H9 (cell line): ENCODE data around the gene CSF1. TPM values are rescaled to one million over a fixed set of nuclear protein-coding genes. Genes with fewer than 3 reads are reported as not detected.
A peak's percentile ranks its signal among the peaks of the same experiment; 100 is the strongest.

Experiments
- DNase-seq: peaks from one replicate; pipeline ENCODE4 v3.0.0-alpha.2; 2017
- H2AFZ ChIP-seq: one replicate; pipeline ENCODE4 v1.6.1; 2013; ENCODE audit warnings: mild to moderate bottlenecking, low read length, control low read depth, moderate library complexity
- H2AK5ac ChIP-seq: 2 replicates; pipeline ENCODE4 v1.6.1; 2013; ENCODE audit warnings: low read length, control low read depth, mixed read lengths; ENCODE audit not compliant: insufficient read length
- H2BK120ac ChIP-seq: one replicate; pipeline ENCODE4 v1.6.1; 2013; ENCODE audit warnings: low read depth, mild to moderate bottlenecking, low read length, control low read depth, inconsistent platforms; ENCODE audit not compliant: poor library complexity, severe bottlenecking
- H2BK12ac ChIP-seq: 2 replicates; pipeline ENCODE4 v1.6.1; 2013; ENCODE audit warnings: low read length, control low read depth, mixed read lengths, low read depth; ENCODE audit not compliant: insufficient read length
- H2BK15ac ChIP-seq: 2 replicates; pipeline ENCODE4 v1.6.1; 2013; ENCODE audit warnings: low read depth, low read length, control low read depth
- H2BK20ac ChIP-seq: one replicate; pipeline ENCODE4 v1.6.1; 2013; ENCODE audit warnings: low read depth, mild to moderate bottlenecking, low read length, control low read depth, inconsistent platforms; ENCODE audit not compliant: poor library complexity, severe bottlenecking
- H2BK5ac ChIP-seq: 2 replicates; pipeline ENCODE4 v1.6.1; 2013; ENCODE audit warnings: low read length, control low read depth, mixed read lengths; ENCODE audit not compliant: insufficient read length
- H3K14ac ChIP-seq: 2 replicates; pipeline ENCODE4 v1.6.1; 2013; ENCODE audit warnings: low read length, control low read depth; ENCODE audit not compliant: insufficient read depth
- H3K18ac ChIP-seq: 2 replicates; pipeline ENCODE4 v1.6.1; 2013; ENCODE audit warnings: low read depth, mild to moderate bottlenecking, mixed read lengths, low read length, control low read depth; ENCODE audit not compliant: insufficient read length
- H3K23ac ChIP-seq: 2 replicates; pipeline ENCODE4 v1.6.1; 2013; ENCODE audit warnings: low read length, control low read depth, mixed read lengths, low read depth; ENCODE audit not compliant: insufficient read length
- H3K23me2 ChIP-seq: 2 replicates; pipeline ENCODE4 v1.6.1; 2013; ENCODE audit warnings: low read depth, mild to moderate bottlenecking, mixed read lengths, low read length, control low read depth; ENCODE audit not compliant: insufficient read length, poor library complexity, severe bottlenecking
- H3K27ac ChIP-seq: 2 replicates; pipeline ENCODE4 v1.5.1; 2013; ENCODE audit warnings: low read length, control low read depth, mixed read lengths, low read depth; ENCODE audit not compliant: insufficient read length
- H3K27me3 ChIP-seq: 2 replicates; pipeline ENCODE4 v1.6.1; 2013; ENCODE audit warnings: low read length, control low read depth, inconsistent platforms; ENCODE audit not compliant: insufficient read depth
- H3K4ac ChIP-seq: 2 replicates; pipeline ENCODE4 v1.6.1; 2013; ENCODE audit warnings: low read depth, mild to moderate bottlenecking, control low read depth, inconsistent platforms, low read length, moderate library complexity
- H3K4me1 ChIP-seq: 2 replicates; pipeline ENCODE4 v1.6.1; 2013; ENCODE audit warnings: low read length, control low read depth, inconsistent platforms; ENCODE audit not compliant: insufficient read depth
- H3K4me2 ChIP-seq: 2 replicates; pipeline ENCODE4 v1.6.1; 2013; ENCODE audit warnings: low read length, control low read depth, mixed read lengths; ENCODE audit not compliant: insufficient read length, insufficient read depth
- H3K56ac ChIP-seq: 2 replicates; pipeline ENCODE4 v1.6.1; 2013; ENCODE audit warnings: low read depth, mild to moderate bottlenecking, mixed read lengths, low read length, control low read depth; ENCODE audit not compliant: insufficient read length
- H3K79me1 ChIP-seq: 2 replicates; pipeline ENCODE4 v1.6.1; 2013; ENCODE audit warnings: low read depth, mild to moderate bottlenecking, moderate library complexity, low read length, control low read depth, inconsistent platforms; ENCODE audit not compliant: insufficient read depth, poor library complexity, severe bottlenecking
- H3K79me2 ChIP-seq: 2 replicates; pipeline ENCODE4 v1.6.1; 2013; ENCODE audit warnings: low read length, control low read depth, inconsistent platforms; ENCODE audit not compliant: insufficient read depth
- H3K9ac ChIP-seq: 2 replicates; pipeline ENCODE4 v1.6.1; 2013; ENCODE audit warnings: low read length, control low read depth, mixed read lengths; ENCODE audit not compliant: insufficient read length; ENCODE audit errors: extremely low read depth
- H3K9me3 ChIP-seq: one replicate; pipeline ENCODE4 v1.6.1; 2013; ENCODE audit warnings: low read depth, low read length, inconsistent platforms; ENCODE audit not compliant: control insufficient read depth
- H3T11ph ChIP-seq: one replicate; pipeline ENCODE4 v1.6.1; 2013; ENCODE audit warnings: mild to moderate bottlenecking, low read length, control low read depth, inconsistent platforms
- H4K20me1 ChIP-seq: one replicate; pipeline ENCODE4 v1.6.1; 2013; ENCODE audit not compliant: control insufficient read depth, insufficient read length, insufficient read depth
- H4K5ac ChIP-seq: 2 replicates; pipeline ENCODE4 v1.6.1; 2013; ENCODE audit warnings: low read depth, mild to moderate bottlenecking, mixed read lengths, low read length, control low read depth; ENCODE audit not compliant: insufficient read length
- H4K8ac ChIP-seq: replicated peaks from 2 replicates; pipeline ENCODE4 v1.6.1; 2013; ENCODE audit warnings: low read length, control low read depth, mixed read lengths, low read depth; ENCODE audit not compliant: insufficient read length
- H4K91ac ChIP-seq: 2 replicates; pipeline ENCODE4 v1.6.1; 2013; ENCODE audit warnings: low read depth, mild to moderate bottlenecking, moderate library complexity, mixed read lengths, low read length, control low read depth; ENCODE audit not compliant: insufficient read length
- H3K27ac Mint-ChIP-seq, 3 experiments: 2 replicates in 2 of 3; 3 replicates in 1 of 3; pipeline ENCODE4 v1.8.0; 2020 to 2021; ENCODE audit warnings: mixed read lengths in 3 of 3, mild to moderate bottlenecking in 1 of 3, moderate library complexity in 1 of 3
- H3K27me3 Mint-ChIP-seq: 2 replicates; pipeline ENCODE4 v1.8.0; 2021; ENCODE audit warnings: low read depth, mild to moderate bottlenecking, moderate library complexity, mixed read lengths
- H3K36me3 Mint-ChIP-seq, 3 experiments: 2 replicates in 2 of 3; 3 replicates in 1 of 3; pipeline ENCODE4 v1.8.0; 2020 to 2021; ENCODE audit warnings: low read depth in 3 of 3, mixed read lengths in 3 of 3; ENCODE audit not compliant: insufficient read depth in 1 of 3
- H3K4me1 Mint-ChIP-seq, 2 experiments: 2 replicates each; pipeline ENCODE4 v1.8.0; 2020; ENCODE audit warnings: mixed read lengths in 2 of 2
- H3K4me3 Mint-ChIP-seq, 2 experiments: 2 replicates in 1 of 2; 3 replicates in 1 of 2; pipeline ENCODE4 v1.8.0; 2020 to 2021; ENCODE audit warnings: mild to moderate bottlenecking in 2 of 2, mixed read lengths in 2 of 2, moderate library complexity in 1 of 2
- H3K9me3 Mint-ChIP-seq, 2 experiments: 2 replicates in 1 of 2; 3 replicates in 1 of 2; pipeline ENCODE4 v1.8.0; 2020; ENCODE audit warnings: mild to moderate bottlenecking in 2 of 2, mixed read lengths in 2 of 2, moderate library complexity in 1 of 2
- WGBS: extraction: QIAGEN DNeasy Blood & Tissue Kit; methylation state at CpG from one replicate; pipeline ENCODE4 v1.1.7; 2013; ENCODE audit warnings: missing lambda C conversion rate, low lambda C conversion rate, mixed read lengths; ENCODE audit not compliant: insufficient read length; ENCODE audit errors: extremely low coverage; 5-methylcytosine and 5-hydroxymethylcytosine counted together
- total RNA-seq: library from RNA; stranded (reverse); gene quantifications from 2 replicates; pipeline ENCODE4 v1.2.1, GENCODE V29; 2021
- TF ChIP-seq, protein P1 (sequence below): fragments of 200-600 bp; sonication (generic); conservative IDR thresholded peaks from 3 replicates; pipeline ENCODE4 v1.8.0; 2021; ENCODE audit warnings: antibody characterized with exemption, mild to moderate bottlenecking

The CSF1 gene
- total RNA-seq, 1 experiment from 2014 or later: 2.3 TPM

DNA sequence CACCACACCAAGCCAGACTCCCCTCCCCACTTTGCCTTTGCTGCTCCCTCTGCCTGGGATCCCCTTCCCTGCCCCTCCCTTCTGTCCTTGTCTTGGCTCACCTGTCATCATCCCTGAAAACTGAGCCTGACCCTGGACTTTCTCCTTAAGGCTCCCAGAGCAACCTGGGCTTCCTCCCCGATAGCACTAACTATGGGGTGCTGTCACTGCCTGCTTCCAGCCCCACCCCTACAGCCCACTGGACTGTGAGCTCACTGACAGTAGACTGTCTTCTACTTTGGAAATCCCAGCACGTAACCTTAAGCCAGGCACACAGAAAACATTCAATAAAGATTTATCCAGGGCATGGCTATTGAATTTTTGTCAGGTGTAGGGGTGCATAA, 9.5 kb upstream of the CSF1 start:
- H4K8ac ChIP-seq: no peak overlapping the region
- no peak for DNase-seq
- no peak overlapping the region for H2BK20ac ChIP-seq
- no peak overlapping the region for H3K4me2 ChIP-seq
- Mint-ChIP-seq H3K9me3 (no peaks in the 10 kb centered on the region), H3K27me3 (peaks cover 3% of the 10 kb centered on the region), H3K27ac (peak overlapping the region in 1 of 3 experiments; percentile 83; a peak in 1 of 7 replicates), H3K4me1 (peaks cover 11 to 13% of the 10 kb centered on the region in 2 experiments), H3K4me3 (no peak overlapping the region; a peak in 1 of 5 replicates), H3K36me3 (no peaks in the 10 kb centered on the region; a peak in 1 of 7 replicates)
- no peak overlapping the region for H2BK15ac ChIP-seq
- H3K4me1 ChIP-seq: no peaks in the 10 kb centered on the region
- H2BK12ac ChIP-seq: no peak overlapping the region
- H4K5ac ChIP-seq: no peak overlapping the region
- no peaks in the 10 kb centered on the region for H3K27me3 ChIP-seq
- no peak overlapping the region for H3K4ac ChIP-seq
- no peak overlapping the region for H3K18ac ChIP-seq
- no peak overlapping the region for H2AFZ ChIP-seq
- no peak overlapping the region for H3T11ph ChIP-seq
- WGBS: no CpG with 5 or more reads among the region's 2 CpGs
- no peak overlapping the region for H3K14ac ChIP-seq
- H4K91ac ChIP-seq: no peak overlapping the region
- H2BK120ac ChIP-seq: no peak overlapping the region
- H3K79me1 ChIP-seq: no peaks in the 10 kb centered on the region
- no peaks in the 10 kb centered on the region for H3K23me2 ChIP-seq
- H3K79me2 ChIP-seq: no peaks in the 10 kb centered on the region
- no peaks in the 10 kb centered on the region for H4K20me1 ChIP-seq
- H3K9ac ChIP-seq: no peak overlapping the region
- no peaks in the 10 kb centered on the region for H3K9me3 ChIP-seq
- no peak overlapping the region for H3K56ac ChIP-seq
- no peak overlapping the region for H2BK5ac ChIP-seq
- H2AK5ac ChIP-seq: no peak overlapping the region
- H3K23ac ChIP-seq: no peak overlapping the region
- TF ChIP-seq, protein P1, sequence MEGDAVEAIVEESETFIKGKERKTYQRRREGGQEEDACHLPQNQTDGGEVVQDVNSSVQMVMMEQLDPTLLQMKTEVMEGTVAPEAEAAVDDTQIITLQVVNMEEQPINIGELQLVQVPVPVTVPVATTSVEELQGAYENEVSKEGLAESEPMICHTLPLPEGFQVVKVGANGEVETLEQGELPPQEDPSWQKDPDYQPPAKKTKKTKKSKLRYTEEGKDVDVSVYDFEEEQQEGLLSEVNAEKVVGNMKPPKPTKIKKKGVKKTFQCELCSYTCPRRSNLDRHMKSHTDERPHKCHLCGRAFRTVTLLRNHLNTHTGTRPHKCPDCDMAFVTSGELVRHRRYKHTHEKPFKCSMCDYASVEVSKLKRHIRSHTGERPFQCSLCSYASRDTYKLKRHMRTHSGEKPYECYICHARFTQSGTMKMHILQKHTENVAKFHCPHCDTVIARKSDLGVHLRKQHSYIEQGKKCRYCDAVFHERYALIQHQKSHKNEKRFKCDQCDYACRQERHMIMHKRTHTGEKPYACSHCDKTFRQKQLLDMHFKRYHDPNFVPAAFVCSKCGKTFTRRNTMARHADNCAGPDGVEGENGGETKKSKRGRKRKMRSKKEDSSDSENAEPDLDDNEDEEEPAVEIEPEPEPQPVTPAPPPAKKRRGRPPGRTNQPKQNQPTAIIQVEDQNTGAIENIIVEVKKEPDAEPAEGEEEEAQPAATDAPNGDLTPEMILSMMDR: no peak
- no peak overlapping the region for H3K27ac ChIP-seq
